WTC11 (cell line): ENCODE measurements around the gene MFAP3. TPM values are rescaled to one million over a fixed set of nuclear protein-coding genes. Genes with fewer than 3 reads are reported as not detected.

Experiments
- ATAC-seq: fragments of 200-7000 bp; cut with Tn5 transposase; 2 replicates; pipeline ENCODE4 v1.10.0; 2021; ENCODE audit warnings: mild to moderate bottlenecking, moderate library complexity
- CTCF ChIA-PET: fragments of 300-600 bp; sonication (Branson Sonifier 250); formaldehyde crosslinking; loops from one replicate; lab custom pipeline; 2021; ENCODE audit warnings: antibody characterized with exemption; lab: Charles Lee
- POLR2A ChIA-PET: fragments of 350-600 bp; sonication (Branson Sonifier 250); formaldehyde crosslinking; loops from one replicate; lab custom pipeline; 2021; ENCODE audit warnings: antibody characterized with exemption; lab: Charles Lee
- DNase-seq: peaks from one replicate; pipeline ENCODE4 v3.0.0; 2021; ENCODE audit warnings: low spot score
- H3K27ac Mint-ChIP-seq: 2 replicates; pipeline ENCODE4 v1.8.0; 2021; ENCODE audit warnings: mixed read lengths
- H3K27me3 Mint-ChIP-seq: 2 replicates; pipeline ENCODE4 v1.8.0; 2021; ENCODE audit warnings: low read depth, mild to moderate bottlenecking, moderate library complexity, mixed read lengths
- H3K36me3 Mint-ChIP-seq: 2 replicates; pipeline ENCODE4 v1.8.0; 2021; ENCODE audit warnings: mixed read lengths
- H3K4me1 Mint-ChIP-seq: 2 replicates; pipeline ENCODE4 v1.8.0; 2022; ENCODE audit warnings: mixed read lengths
- H3K4me3 Mint-ChIP-seq: 2 replicates; pipeline ENCODE4 v1.8.0; 2021; ENCODE audit warnings: mild to moderate bottlenecking, moderate library complexity, mixed read lengths
- H3K9me3 Mint-ChIP-seq: 2 replicates; pipeline ENCODE4 v1.8.0; 2021; ENCODE audit warnings: mixed read lengths
- ATF2 ChIP-seq: sonication (generic); formaldehyde crosslinking; IDR thresholded peaks from 2 replicates; pipeline ENCODE4 v1.8.1; 2022; ENCODE audit warnings: low read depth, missing genetic modification reagents, borderline replicate concordance
- CDX4 ChIP-seq: fragments of 250-450 bp; sonication (Bioruptor Pico); IDR thresholded peaks from 2 replicates; pipeline ENCODE4 v1.9.0; 2021; ENCODE audit warnings: moderate library complexity, mild to moderate bottlenecking, inconsistent platforms, borderline replicate concordance
- E2F1 ChIP-seq: sonication (generic); formaldehyde crosslinking; IDR thresholded peaks from 2 replicates; pipeline ENCODE4 v1.8.0; 2022; ENCODE audit warnings: mild to moderate bottlenecking, missing genetic modification reagents
- E2F4 ChIP-seq: sonication (generic); formaldehyde crosslinking; IDR thresholded peaks from 2 replicates; pipeline ENCODE4 v1.8.1; 2022; ENCODE audit warnings: low read depth, mild to moderate bottlenecking, moderate library complexity, missing genetic modification reagents, borderline replicate concordance
- ETV6 ChIP-seq: sonication (generic); formaldehyde crosslinking; IDR thresholded peaks from 2 replicates; pipeline ENCODE4 v1.8.1; 2022; ENCODE audit warnings: mild to moderate bottlenecking, missing genetic modification reagents
- IRF2 ChIP-seq: sonication (generic); formaldehyde crosslinking; IDR thresholded peaks from 2 replicates; pipeline ENCODE4 v1.8.0; 2022; ENCODE audit warnings: low read depth, missing genetic modification reagents, borderline replicate concordance
- NFATC4 ChIP-seq: fragments of 250-450 bp; sonication (Bioruptor Pico); IDR thresholded peaks from 2 replicates; pipeline ENCODE4 v1.9.0; 2021; ENCODE audit warnings: mild to moderate bottlenecking
- NFYB ChIP-seq: sonication (generic); formaldehyde crosslinking; conservative IDR thresholded peaks from 2 replicates; pipeline ENCODE4 v1.8.0; 2022; ENCODE audit warnings: low read depth, missing genetic modification reagents
- OVOL2 ChIP-seq: fragments of 250-450 bp; sonication (Bioruptor Pico); IDR thresholded peaks from 2 replicates; pipeline ENCODE4 v1.9.0; 2021; ENCODE audit warnings: mild to moderate bottlenecking, borderline replicate concordance
- RELA ChIP-seq: sonication (generic); formaldehyde crosslinking; IDR thresholded peaks from 2 replicates; pipeline ENCODE4 v1.8.1; 2022; ENCODE audit warnings: missing genetic modification reagents, mild to moderate bottlenecking, borderline replicate concordance
- RORB ChIP-seq: fragments of 250-450 bp; sonication (Bioruptor Pico); IDR thresholded peaks from 2 replicates; pipeline ENCODE4 v1.9.0; 2021; ENCODE audit warnings: mild to moderate bottlenecking
- USF1 ChIP-seq: sonication (generic); formaldehyde crosslinking; IDR thresholded peaks from 2 replicates; pipeline ENCODE4 v1.8.0; 2022; ENCODE audit warnings: mild to moderate bottlenecking, missing genetic modification reagents
- ZBTB21 ChIP-seq: sonication (generic); formaldehyde crosslinking; IDR thresholded peaks from 2 replicates; pipeline ENCODE4 v1.8.1; 2023; ENCODE audit warnings: mild to moderate bottlenecking, missing genetic modification reagents, borderline replicate concordance
- ZMAT4 ChIP-seq: fragments of 250-450 bp; sonication (Bioruptor Pico); IDR thresholded peaks from 2 replicates; pipeline ENCODE4 v1.9.0; 2021; ENCODE audit warnings: mild to moderate bottlenecking
- ZNF317 ChIP-seq: sonication (generic); formaldehyde crosslinking; IDR thresholded peaks from 2 replicates; pipeline ENCODE4 v1.8.1; 2023; ENCODE audit warnings: low read depth, mild to moderate bottlenecking, moderate library complexity, missing genetic modification reagents, borderline replicate concordance
- ZNF423 ChIP-seq: fragments of 250-450 bp; sonication (Bioruptor Pico); IDR thresholded peaks from 2 replicates; pipeline ENCODE4 v2.1.2; 2022; ENCODE audit warnings: mild to moderate bottlenecking, moderate library complexity
- total RNA-seq: library from RNA; stranded (reverse); gene quantifications from 3 replicates; pipeline ENCODE4 v1.2.3, GENCODE V29; 2021
- TF ChIP-seq, protein P1 (sequence below): fragments of 250-450 bp; sonication (Bioruptor Pico); IDR thresholded peaks from 2 replicates; pipeline ENCODE4 v1.8.0; 2021; ENCODE audit warnings: mild to moderate bottlenecking
- TF ChIP-seq, protein P2 (sequence below): fragments of 250-450 bp; sonication (Bioruptor Pico); IDR thresholded peaks from 2 replicates; pipeline ENCODE4 v2.1.2; 2022; ENCODE audit warnings: mild to moderate bottlenecking, moderate library complexity
- TF ChIP-seq, protein P3 (sequence below): sonication (generic); formaldehyde crosslinking; IDR thresholded peaks from 2 replicates; pipeline ENCODE4 v1.8.0; 2023; ENCODE audit warnings: mild to moderate bottlenecking, missing genetic modification reagents
- TF ChIP-seq, protein P4 (sequence below): fragments of 250-450 bp; sonication (Bioruptor Pico); IDR thresholded peaks from 2 replicates; pipeline ENCODE4 v1.9.0; 2021; ENCODE audit warnings: mild to moderate bottlenecking

The MFAP3 gene
- total RNA-seq, 1 experiment from 2014 or later, result 20.0 TPM

- no peak for TF ChIP-seq E2F1
- TF ChIP-seq, all 79 proteins: peak for 0
These were observed 38.9 kb downstream of the MFAP3 start (continued) for GRCh38 chr5:154077696-154078095.

GRCh38 chr5:154078272-154078671 is 39.5 kb downstream of the MFAP3 start:
- CTCF ChIA-PET, result interaction anchor here (0.8 to 1.9 kb wide), 4 partner anchors 61 to 112 kb away, joined by 3 to 13 read pairs (median 4); partner anchors contain the start of gene GALNT10
- Mint-ChIP-seq H3K27ac (no peak overlapping the region), H3K36me3 (no peaks in the 10 kb centered on the region), H3K9me3 (no peaks in the 10 kb centered on the region), H3K27me3 (no peaks in the 10 kb centered on the region)
- ATAC-seq, result peak; percentile 39
- no peak for TF ChIP-seq OVOL2
- no peak for TF ChIP-seq E2F4
- TF ChIP-seq, protein P1, sequence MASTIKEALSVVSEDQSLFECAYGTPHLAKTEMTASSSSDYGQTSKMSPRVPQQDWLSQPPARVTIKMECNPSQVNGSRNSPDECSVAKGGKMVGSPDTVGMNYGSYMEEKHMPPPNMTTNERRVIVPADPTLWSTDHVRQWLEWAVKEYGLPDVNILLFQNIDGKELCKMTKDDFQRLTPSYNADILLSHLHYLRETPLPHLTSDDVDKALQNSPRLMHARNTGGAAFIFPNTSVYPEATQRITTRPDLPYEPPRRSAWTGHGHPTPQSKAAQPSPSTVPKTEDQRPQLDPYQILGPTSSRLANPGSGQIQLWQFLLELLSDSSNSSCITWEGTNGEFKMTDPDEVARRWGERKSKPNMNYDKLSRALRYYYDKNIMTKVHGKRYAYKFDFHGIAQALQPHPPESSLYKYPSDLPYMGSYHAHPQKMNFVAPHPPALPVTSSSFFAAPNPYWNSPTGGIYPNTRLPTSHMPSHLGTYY (CRISPR knock-in tag), result no peak
- TF ChIP-seq, protein P2, sequence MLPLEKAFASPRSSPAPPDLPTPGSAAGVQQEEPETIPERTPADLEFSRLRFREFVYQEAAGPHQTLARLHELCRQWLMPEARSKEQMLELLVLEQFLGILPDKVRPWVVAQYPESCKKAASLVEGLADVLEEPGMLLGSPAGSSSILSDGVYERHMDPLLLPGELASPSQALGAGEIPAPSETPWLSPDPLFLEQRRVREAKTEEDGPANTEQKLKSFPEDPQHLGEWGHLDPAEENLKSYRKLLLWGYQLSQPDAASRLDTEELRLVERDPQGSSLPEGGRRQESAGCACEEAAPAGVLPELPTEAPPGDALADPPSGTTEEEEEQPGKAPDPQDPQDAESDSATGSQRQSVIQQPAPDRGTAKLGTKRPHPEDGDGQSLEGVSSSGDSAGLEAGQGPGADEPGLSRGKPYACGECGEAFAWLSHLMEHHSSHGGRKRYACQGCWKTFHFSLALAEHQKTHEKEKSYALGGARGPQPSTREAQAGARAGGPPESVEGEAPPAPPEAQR (CRISPR knock-in tag), result no peak
- TF ChIP-seq ATF2 (CRISPR knock-in tag), result no peak
- TF ChIP-seq CDX4 (CRISPR knock-in tag), result no peak
- no peak for TF ChIP-seq NFATC4 (CRISPR knock-in tag)
- TF ChIP-seq ETV6, result no peak
- TF ChIP-seq ZMAT4 (CRISPR knock-in tag), result no peak
- TF ChIP-seq ZNF317 (CRISPR knock-in tag), result no peak
- TF ChIP-seq RORB (CRISPR knock-in tag), result no peak
- no peak for TF ChIP-seq USF1 (CRISPR knock-in tag)
- TF ChIP-seq, protein P3, sequence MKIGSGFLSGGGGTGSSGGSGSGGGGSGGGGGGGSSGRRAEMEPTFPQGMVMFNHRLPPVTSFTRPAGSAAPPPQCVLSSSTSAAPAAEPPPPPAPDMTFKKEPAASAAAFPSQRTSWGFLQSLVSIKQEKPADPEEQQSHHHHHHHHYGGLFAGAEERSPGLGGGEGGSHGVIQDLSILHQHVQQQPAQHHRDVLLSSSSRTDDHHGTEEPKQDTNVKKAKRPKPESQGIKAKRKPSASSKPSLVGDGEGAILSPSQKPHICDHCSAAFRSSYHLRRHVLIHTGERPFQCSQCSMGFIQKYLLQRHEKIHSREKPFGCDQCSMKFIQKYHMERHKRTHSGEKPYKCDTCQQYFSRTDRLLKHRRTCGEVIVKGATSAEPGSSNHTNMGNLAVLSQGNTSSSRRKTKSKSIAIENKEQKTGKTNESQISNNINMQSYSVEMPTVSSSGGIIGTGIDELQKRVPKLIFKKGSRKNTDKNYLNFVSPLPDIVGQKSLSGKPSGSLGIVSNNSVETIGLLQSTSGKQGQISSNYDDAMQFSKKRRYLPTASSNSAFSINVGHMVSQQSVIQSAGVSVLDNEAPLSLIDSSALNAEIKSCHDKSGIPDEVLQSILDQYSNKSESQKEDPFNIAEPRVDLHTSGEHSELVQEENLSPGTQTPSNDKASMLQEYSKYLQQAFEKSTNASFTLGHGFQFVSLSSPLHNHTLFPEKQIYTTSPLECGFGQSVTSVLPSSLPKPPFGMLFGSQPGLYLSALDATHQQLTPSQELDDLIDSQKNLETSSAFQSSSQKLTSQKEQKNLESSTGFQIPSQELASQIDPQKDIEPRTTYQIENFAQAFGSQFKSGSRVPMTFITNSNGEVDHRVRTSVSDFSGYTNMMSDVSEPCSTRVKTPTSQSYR (CRISPR knock-in tag), result no peak
- TF ChIP-seq, protein P4, sequence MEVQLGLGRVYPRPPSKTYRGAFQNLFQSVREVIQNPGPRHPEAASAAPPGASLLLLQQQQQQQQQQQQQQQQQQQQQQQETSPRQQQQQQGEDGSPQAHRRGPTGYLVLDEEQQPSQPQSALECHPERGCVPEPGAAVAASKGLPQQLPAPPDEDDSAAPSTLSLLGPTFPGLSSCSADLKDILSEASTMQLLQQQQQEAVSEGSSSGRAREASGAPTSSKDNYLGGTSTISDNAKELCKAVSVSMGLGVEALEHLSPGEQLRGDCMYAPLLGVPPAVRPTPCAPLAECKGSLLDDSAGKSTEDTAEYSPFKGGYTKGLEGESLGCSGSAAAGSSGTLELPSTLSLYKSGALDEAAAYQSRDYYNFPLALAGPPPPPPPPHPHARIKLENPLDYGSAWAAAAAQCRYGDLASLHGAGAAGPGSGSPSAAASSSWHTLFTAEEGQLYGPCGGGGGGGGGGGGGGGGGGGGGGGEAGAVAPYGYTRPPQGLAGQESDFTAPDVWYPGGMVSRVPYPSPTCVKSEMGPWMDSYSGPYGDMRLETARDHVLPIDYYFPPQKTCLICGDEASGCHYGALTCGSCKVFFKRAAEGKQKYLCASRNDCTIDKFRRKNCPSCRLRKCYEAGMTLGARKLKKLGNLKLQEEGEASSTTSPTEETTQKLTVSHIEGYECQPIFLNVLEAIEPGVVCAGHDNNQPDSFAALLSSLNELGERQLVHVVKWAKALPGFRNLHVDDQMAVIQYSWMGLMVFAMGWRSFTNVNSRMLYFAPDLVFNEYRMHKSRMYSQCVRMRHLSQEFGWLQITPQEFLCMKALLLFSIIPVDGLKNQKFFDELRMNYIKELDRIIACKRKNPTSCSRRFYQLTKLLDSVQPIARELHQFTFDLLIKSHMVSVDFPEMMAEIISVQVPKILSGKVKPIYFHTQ (CRISPR knock-in tag), result no peak
- TF ChIP-seq ZNF423 (CRISPR knock-in tag), result no peak
- no peak for TF ChIP-seq IRF2 (CRISPR knock-in tag)
- TF ChIP-seq NFYB, result no peak
- no peak for TF ChIP-seq RELA (CRISPR knock-in tag)
- no peak for TF ChIP-seq ZBTB21 (CRISPR knock-in tag)
- TF ChIP-seq, all 79 proteins: peak for 0
- POLR2A ChIA-PET, result no interaction called here
- no peak for DNase-seq
- Mint-ChIP-seq H3K4me1 (peaks cover 14% of the 10 kb centered on the region), H3K4me3 (no peak overlapping the region)
